ENCODE measurements around the gene S100A8. TPM values are rescaled to one million over a fixed set of nuclear protein-coding genes. Genes with fewer than 3 reads are reported as not detected.

Gene S100A8
- total and polyA plus RNA-seq, 2 donors (not counting 3 experiments of a cell fraction or from before 2014, with no cell fraction given): not detected

- Histone ChIP-seq H3K9ac (replicated peaks; ENCODE audit: extremely low read depth, insufficient read depth, low read length) (no peak overlapping the region), H3K4me2 (ENCODE audit: insufficient read depth, low read length) (no peak overlapping the region), H3K27ac (ENCODE audit: insufficient read depth, low read depth, low read length) (no peak overlapping the region), H4K20me1 (replicated peaks; ENCODE audit: control insufficient read depth, extremely low read depth, insufficient read depth, low read length) (no peaks in the 10 kb centered on the region), H3K9me3 (replicated peaks; ENCODE audit: control insufficient read depth, insufficient read depth, low read length) (no peaks in the 10 kb centered on the region), H3K4me3 (replicated peaks in 1 of 3; ENCODE audit: insufficient read depth in 1 of 3, low read depth in 1 of 3, low read length in 3 of 3) (no peak overlapping the region), H3K9me1 (replicated peaks; ENCODE audit: control insufficient read depth, extremely low read depth, insufficient read depth, low read length) (no peaks in the 10 kb centered on the region), H3K27me3 (ENCODE audit: control insufficient read depth in 2 of 2, insufficient read depth in 2 of 2, low read length in 2 of 2) (peaks cover 0 to 2% of the 10 kb centered on the region in 2 experiments), H3K79me2 (ENCODE audit: control insufficient read depth, insufficient read depth, low read length) (no peaks in the 10 kb centered on the region), H3K36me3 (ENCODE audit: control insufficient read depth in 2 of 2, extremely low read depth in 1 of 2, insufficient read depth in 2 of 2, low read length in 2 of 2) (no peaks in the 10 kb centered on the region), H2AFZ (ENCODE audit: low read depth, low read length) (no peak overlapping the region), H3K4me1 (ENCODE audit: control insufficient read depth, extremely low read depth, insufficient read depth, low read length) (no peaks in the 10 kb centered on the region)
- no peak for FAIRE-seq
- TF ChIP-seq MAX (IDR thresholded peaks at IDR 0.05; ENCODE audit: insufficient read depth, insufficient read length) (no peak), EZH2 (IDR thresholded peaks at IDR 0.05; ENCODE audit: borderline replicate concordance, low read depth, low read length, severe bottlenecking) (no peak)
- ChIA-PET POLR2A (no interaction called here), CTCF (no interaction called here)
- dilution Hi-C loops (cut with MboI; ENCODE audit: extremely low pct_ligation_motif_present, low sequenced_read_pairs): no loop called here
- no peak for DNase-seq (ENCODE audit: low read depth, low spot score)
- BruUV-seq (replicated peaks): no TSS peak
- intact Hi-C loops (cut with micrococcal nuclease): no loop called here
Observed at GRCh38 chr1:153399401-153400055, 8.7 kb upstream of the S100A8 start.

- intact Hi-C loops (cut with micrococcal nuclease) (no loop called here), dilution Hi-C loops (cut with MboI; ENCODE audit: extremely low pct_ligation_motif_present, low sequenced_read_pairs) (no loop called here)
- FAIRE-seq (no peak), DNase-seq (ENCODE audit: low read depth, low spot score) (no peak)
- no peaks in the 10 kb centered on the region for H3K79me2 ChIP-seq (ENCODE audit: control insufficient read depth, insufficient read depth, low read length)
- no peaks in the 10 kb centered on the region for H3K36me3 ChIP-seq (ENCODE audit: control insufficient read depth in 2 of 2, extremely low read depth in 1 of 2, insufficient read depth in 2 of 2, low read length in 2 of 2)
- H3K4me1 ChIP-seq (ENCODE audit: control insufficient read depth, extremely low read depth, insufficient read depth, low read length): no peaks in the 10 kb centered on the region
- no peak overlapping the region for H3K4me2 ChIP-seq (ENCODE audit: insufficient read depth, low read length)
- H3K4me3 ChIP-seq (replicated peaks in 1 of 3; ENCODE audit: insufficient read depth in 1 of 3, low read depth in 1 of 3, low read length in 3 of 3): no peak overlapping the region
- H2AFZ ChIP-seq (ENCODE audit: low read depth, low read length): no peak overlapping the region
- peaks cover 0 to 2% of the 10 kb centered on the region in 2 experiments for H3K27me3 ChIP-seq (ENCODE audit: control insufficient read depth in 2 of 2, insufficient read depth in 2 of 2, low read length in 2 of 2)
- TF ChIP-seq POLR2A (IDR thresholded peaks at IDR 0.05; ENCODE audit: low read depth, low read length) (no peak), FOS (IDR thresholded peaks at IDR 0.05; ENCODE audit: borderline replicate concordance, insufficient read depth, low read length) (no peak), GATA2 (IDR thresholded peaks at IDR 0.05; ENCODE audit: insufficient read depth, insufficient read length, low read depth, low read length) (no peak), MYC (IDR thresholded peaks at IDR 0.05; ENCODE audit: low read depth, low read length) (no peak), JUN (IDR thresholded peaks at IDR 0.05; ENCODE audit: borderline replicate concordance, insufficient read depth, insufficient read length, low read depth) (no peak), CTCF (IDR thresholded peaks at IDR 0.05; ENCODE audit: extremely low read depth in 1 of 2, insufficient read depth in 1 of 2, low read depth in 1 of 2, low read length in 2 of 2) (no peak), POLR2AphosphoS5 (IDR thresholded peaks at IDR 0.05; ENCODE audit: insufficient read depth, low read depth, low read length) (no peak), EZH2 (IDR thresholded peaks at IDR 0.05; ENCODE audit: borderline replicate concordance, low read depth, low read length, severe bottlenecking) (no peak), MAX (IDR thresholded peaks at IDR 0.05; ENCODE audit: insufficient read depth, insufficient read length) (no peak)
- H4K20me1 ChIP-seq (replicated peaks; ENCODE audit: control insufficient read depth, extremely low read depth, insufficient read depth, low read length): no peaks in the 10 kb centered on the region
- ChIA-PET CTCF (no interaction called here), POLR2A (no interaction called here)
- no peaks in the 10 kb centered on the region for H3K9me1 ChIP-seq (replicated peaks; ENCODE audit: control insufficient read depth, extremely low read depth, insufficient read depth, low read length)
- H3K9me3 ChIP-seq (replicated peaks; ENCODE audit: control insufficient read depth, insufficient read depth, low read length): no peaks in the 10 kb centered on the region
- no TSS peak for BruUV-seq (replicated peaks)
- no peak overlapping the region for H3K27ac ChIP-seq (ENCODE audit: insufficient read depth, low read depth, low read length)
- no peak overlapping the region for H3K9ac ChIP-seq (replicated peaks; ENCODE audit: extremely low read depth, insufficient read depth, low read length)
Observed at GRCh38 chr1:153397924-153398651, 7.2 kb upstream of the S100A8 start.

Data from endothelial cell of umbilical vein (primary cell).